OCI-LY7 (cell line): Measurements from ENCODE around the gene SLMAP.

ENCODE experiments used
- CTCF ChIP-seq: fragments of 200-600 bp; sonication (generic); conservative IDR thresholded peaks from 2 replicates; pipeline ENCODE4 v1.5.1; 2014; ENCODE audit warnings: mild to moderate bottlenecking, antibody characterized with exemption, low read length, moderate library complexity, mixed read lengths
- EZH2phosphoT487 ChIP-seq: fragments of 200-600 bp; sonication (generic); IDR thresholded peaks from 2 replicates; pipeline ENCODE4 v1.6.1; 2018; ENCODE audit warnings: low read depth, borderline replicate concordance, mild to moderate bottlenecking, mixed run types, antibody characterized with exemption, low read length, moderate library complexity, mixed read lengths

DNA sequence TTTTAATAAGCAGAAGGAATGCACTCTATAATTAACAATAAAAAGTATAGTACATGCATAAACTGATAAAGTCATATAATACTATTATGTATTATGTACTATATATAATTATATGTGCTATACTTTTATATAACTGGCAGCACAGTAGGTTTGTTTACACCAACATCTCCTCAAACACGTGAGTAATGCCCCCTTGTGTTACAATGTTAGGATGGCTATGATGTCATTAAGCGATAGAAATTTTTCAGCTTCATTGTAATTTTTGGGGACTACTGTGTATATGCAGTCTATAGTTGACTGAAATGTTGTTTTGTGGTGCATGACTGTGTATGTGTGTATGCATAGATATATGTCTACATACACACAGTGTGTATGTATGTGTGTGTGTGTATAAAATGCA, 100.6 kb downstream of the SLMAP start:
- peak; percentile 67 for TF ChIP-seq CTCF
- no peak for TF ChIP-seq EZH2phosphoT487
